GM18870 (cell line): ENCODE results near the gene RAB4A.
A peak's percentile ranks its signal among the peaks of the same experiment; 100 is the strongest.
"Not testable (repeated sequence)": the region's sequence is repeated elsewhere in the genome, so short reads cannot be mapped to it uniquely, and the experiment has no call there.

Experiments used
- ATAC-seq: cut with Tn5 transposase; IDR thresholded peaks from one replicate; pipeline ENCODE4 v1.9.1; 2021; ENCODE audit warnings: moderate library complexity; ENCODE audit not compliant: unreplicated experiment

RAB4A gene

DNA sequence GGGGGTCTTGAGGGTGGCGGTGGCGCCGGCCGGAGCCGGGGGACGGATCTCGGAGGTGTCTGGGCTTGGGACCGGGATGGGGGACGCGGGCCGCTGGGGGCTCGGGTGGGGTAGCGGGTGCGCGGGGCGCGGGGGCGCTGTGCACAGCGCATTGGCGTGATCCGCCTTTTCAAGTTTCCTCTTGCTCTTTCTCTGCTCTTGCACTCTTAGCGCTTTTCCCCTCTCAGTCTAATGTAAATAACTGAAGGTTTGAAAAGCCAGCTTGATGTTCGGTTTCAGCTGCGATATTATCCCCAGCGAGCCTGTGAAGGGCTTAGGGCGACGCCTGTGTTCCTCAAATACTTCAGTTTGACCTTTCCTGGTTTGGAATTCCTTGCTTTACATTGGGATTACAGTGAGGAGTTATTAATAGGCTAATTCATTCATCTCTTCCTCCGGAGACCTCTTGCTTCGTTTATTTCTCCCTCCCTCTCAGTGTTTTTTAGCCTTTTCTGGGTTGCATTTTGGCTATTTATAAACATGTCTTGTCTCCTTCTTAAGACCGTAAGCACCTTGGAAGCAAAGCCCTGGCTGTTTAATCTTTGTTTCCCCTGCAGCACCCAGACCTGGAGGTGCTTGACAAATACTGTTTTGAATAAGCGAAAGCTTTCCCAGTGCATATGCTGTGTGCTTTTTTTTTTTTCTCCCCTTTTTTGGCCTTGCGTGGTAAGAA lies 693 bp downstream of the RAB4A start:
- peak; percentile 30 for ATAC-seq

DNA sequence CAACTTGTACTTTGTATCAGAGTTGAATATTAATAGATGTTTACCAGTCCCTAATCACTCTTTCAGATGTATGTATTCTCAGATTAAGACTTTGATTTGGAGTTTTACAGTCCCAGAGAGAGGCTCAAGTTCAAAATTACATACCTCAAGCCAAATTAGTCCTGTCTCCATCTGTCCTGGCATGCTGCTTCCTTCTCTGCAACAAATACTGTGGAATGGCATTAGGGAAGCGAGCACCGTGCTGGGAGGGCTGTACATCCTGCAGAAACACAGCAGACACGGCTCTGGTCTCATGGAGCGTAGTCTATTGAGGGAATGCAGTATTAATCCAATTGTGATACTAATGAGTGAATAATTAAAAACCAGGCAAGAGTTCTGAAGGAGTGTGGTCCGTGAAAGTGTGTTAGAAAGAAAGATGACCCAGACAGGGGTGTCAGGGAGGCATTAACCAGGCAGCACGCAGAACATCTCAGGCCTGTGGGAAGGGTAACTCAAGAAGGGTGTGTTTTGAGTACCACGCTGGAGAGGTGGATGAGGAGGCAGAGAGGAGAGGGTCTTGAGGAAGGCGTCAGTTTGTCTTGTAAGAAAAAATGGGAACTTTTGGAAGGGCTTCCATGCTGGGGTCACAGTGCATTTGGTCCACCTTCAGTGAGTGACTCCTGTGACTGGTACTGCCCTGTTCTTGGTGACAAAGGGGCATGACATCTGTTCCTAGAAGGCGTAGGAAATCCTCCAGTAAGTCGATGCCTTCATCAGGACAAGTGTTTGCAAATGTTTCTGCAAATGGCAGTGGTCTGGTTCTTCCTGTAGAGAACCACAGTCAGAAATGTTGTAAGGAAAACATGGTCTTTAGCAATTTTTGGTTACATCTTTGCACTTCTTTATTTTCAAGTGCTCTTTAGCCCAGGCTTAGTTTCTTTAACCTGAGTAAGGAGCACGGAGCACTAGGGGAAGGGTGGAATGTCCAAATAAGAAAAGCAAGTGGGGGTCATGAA lies 1.6 kb downstream of the RAB4A start:
- no peak for ATAC-seq

DNA sequence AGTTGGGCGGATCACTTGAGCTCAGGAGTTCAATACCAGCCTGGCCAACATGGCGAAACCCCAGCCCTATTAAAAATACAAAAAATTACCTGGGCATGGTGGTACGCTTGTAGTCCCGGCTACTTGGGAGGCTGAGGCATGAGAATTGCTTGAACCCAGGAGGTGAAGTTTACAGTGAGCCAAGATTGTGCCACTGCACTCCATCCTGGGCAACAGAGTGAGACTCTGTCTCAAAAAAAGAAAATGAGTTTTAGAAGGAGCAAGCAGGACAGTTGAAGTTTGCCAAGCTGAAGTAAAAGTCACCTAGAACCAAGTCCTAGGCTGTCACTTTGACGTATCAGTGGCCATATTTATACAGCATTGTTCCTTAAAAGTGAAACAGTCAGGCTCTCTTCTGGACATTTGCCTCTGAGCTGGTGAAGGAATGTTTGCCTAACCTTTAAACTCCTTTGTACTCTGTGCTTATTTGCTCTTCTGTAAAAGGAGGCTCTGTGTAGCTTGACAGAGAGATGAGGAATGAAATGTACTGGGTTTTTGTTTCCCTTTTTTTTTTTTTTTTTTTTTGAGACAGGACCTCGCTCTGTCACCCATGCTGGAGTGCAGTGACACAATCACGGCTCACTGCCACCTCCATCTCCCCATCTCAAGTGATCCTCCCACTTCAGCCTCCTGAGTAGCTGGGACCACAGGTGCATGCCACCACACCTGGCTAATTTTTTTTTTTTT lies 2.8 kb downstream of the RAB4A start:
- ATAC-seq: no peak

DNA sequence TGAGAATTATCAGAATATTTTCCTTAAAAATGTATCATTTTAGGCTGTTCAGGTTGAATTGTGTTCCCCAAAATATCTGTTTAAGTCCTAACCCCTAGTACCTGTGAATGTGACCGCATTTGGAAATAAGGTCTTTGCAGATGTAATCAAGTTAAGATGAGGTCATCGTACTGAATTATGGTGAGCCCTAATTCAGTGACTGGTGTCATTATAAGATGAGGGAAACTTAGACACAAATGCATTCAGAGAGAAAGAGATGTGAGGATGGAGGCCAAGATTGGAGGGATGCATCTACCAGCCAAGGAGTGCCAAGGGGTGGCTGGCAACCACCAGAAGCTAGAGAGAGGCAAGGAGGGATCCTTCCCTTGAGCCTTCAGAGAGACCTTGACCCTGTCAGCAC lies 4.1 kb downstream of the RAB4A start:
- no peak for ATAC-seq

DNA sequence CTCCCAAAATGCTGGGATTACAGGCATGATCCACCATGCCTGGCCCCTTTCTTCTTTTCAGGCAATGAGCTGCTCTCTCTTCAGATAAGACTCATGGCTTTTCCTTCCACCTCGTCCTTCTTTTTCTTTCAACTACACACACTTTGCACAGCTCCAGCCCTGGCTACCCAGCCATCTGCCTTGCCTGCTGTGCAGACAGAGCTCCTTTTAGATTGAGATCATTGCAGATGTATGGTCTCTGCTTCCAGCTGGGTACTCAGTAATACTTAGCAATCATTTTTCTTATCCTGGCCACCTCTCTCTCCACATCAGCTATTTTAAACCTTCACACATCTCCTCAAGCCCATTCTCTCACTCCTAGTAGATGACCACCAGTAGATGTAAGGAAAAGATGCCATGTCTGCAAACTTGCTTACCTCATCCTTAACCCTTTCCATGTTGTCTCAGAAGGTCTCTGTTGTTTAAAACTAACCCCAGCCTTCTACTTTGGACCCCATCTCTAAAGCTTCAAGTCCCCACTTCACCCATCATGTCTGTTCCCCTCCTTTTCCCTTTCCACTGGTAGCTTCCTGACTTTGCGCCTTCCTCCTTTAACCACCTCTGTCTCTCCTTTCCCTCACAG lies 7.3 kb downstream of the RAB4A start:
- ATAC-seq: no peak

DNA sequence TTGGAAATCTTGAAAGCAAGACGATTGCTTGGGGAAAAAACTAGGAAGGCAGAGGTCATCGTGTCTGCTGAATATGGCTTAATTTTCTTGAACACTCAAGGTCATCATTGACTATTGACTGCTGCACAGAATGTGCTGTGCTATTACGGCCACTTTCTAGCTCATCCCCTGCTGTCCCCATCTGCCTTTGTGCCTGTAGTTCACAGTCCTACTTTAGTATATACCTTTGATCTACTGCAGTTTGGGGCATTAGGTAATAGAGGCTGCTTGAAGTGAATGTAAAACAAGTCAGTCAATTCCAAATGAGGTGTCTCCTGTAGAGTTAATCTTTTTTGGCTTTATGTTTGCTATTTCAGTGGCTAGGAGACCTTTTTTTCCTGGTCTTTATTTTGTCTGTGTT lies 8.3 kb downstream of the RAB4A start:
- no peak for ATAC-seq

DNA sequence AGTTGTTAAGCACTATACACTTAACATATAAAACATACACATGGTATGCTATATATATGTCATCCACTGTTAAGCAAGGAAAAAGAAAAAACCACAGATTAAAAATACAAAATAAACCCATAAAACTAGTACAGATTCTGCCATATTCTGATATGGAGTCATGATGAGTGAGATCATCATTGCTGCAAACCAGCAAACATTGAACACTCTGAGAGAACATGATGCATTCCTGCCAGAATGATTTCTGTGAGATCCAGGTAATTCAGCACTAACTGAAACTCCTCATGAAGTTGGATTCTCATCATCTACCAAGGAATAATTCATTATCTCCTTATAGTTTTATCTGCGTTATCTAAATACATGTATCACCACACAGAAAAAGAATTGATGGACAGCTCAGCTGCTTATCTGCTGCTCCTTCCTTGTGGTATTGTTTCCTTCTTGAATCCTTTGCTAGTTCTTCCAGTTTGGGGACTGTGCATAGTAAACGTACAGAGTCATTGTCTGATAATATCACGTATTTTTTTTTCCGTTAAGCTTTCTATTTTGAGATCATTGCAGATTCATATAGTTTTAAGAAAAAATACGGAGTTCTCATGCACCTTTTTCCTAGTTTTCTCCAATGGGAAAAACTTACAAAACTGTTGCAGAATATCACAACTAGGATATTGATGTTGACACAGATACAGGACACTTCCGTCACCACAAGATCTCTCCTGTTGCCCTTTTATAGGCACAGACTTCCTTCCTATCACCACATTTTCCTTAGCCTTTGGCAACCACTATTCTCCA lies 9.3 kb downstream of the RAB4A start:
- no peak for ATAC-seq

DNA sequence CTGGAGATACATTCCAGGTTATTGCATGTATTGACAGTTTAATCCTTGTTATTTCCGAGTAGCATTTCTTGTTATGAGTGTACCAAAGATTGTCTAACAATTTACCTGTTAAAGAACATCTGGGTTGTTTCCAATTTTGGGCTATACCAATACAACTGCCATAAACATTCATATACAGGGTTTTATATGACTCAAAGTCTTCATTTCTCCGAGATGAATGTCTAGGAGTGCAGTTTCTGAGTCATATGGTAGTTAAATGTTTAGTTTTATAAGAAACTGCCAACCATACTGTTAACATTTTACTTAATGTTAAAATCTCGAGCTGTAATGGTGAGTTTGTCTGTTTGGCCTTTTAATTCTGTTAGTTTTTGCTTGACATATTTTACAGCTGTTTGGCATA lies 10.0 kb downstream of the RAB4A start:
- no peak for ATAC-seq

DNA sequence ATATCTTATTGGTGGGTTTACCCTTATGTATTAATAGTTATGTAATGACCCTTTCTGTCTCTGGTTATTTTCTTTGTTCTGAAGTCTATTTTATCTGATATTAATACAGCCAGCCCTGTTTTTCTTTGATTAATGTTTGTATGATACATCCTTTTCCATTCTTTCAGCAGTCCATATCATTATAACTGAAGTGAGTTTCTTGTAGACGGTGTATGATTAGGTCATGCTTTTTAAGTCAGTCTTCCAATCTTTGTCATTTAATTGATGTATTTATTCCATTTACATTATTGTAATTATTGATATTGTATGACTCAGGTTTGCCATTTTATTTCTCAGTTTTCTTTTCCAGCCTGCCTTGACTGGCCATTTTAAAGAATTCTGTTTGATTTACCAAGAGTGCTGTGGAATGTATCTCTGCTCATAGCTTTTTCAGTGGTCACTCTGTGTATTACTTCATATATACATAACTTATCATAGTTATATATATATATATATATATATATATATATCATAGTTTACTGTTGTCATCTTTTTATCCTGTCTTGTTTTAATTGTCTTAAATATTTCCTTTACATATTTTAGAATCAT lies 10.5 kb downstream of the RAB4A start:
- no peak for ATAC-seq

DNA sequence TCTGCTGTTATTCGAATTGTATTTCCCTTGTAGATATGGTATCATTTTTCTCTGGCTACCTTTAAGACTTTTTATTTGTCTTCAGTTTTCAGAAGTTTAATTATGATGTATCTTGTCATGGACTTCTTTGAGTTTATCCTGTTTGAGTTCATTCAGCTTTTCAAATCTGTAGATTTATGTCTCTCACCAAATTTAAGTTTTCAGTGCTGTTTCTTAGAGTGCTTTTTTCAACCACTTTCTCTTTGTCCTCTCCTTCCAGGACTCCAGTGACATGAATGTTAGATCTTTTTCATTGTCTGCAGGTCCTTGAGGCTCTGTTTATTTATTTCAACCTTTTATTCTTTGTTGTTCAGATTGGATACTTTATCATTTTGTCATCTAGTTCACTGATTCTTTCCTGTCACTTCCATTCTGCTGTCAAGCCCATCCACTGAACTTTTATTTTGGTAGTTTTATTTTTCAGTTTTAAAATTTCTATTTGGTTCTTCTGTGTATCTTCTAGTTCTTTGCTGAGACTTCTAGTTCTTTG lies 11.4 kb downstream of the RAB4A start:
- ATAC-seq: no peak

DNA sequence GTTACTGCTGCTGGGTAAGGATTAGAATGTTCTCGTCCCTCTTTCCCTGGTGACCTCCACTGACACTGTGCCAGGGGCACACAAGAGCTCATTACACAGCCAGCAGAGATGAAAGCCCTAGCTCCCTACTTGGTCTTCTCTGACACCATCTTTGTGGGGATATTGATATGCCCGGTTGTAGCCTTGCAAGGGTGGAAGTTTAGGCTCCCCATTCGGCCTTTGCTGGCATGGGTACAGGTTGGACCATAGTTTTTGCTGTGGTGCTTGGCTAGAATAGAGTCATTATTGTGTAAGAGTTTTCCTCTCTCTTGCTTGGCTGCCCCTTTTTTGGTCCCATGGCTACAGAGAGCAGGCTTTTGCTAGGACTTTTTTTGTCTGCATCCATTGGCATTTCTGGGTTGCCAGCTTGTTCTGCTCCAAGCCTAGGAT lies 12.3 kb downstream of the RAB4A start:
- ATAC-seq: no peak

DNA sequence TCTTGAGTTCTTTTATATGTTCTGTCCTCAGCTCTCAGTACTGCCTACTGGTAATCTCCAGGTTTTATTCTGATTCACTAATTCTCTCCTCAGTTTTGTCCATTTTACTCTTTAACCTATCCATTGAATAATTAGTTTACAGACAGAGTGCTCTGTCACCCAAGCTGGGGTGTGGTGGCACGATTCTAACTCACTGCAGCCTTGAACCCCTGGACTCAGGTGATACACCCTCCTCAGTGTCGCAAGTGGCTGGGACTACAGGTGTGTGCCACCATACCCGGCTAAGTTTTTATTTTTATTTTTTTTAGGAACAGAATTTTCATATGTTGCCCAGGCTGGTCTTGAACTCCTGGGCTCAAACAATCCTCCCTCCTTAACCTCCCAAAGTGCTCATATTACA lies 14.0 kb downstream of the RAB4A start:
- ATAC-seq: no peak

DNA sequence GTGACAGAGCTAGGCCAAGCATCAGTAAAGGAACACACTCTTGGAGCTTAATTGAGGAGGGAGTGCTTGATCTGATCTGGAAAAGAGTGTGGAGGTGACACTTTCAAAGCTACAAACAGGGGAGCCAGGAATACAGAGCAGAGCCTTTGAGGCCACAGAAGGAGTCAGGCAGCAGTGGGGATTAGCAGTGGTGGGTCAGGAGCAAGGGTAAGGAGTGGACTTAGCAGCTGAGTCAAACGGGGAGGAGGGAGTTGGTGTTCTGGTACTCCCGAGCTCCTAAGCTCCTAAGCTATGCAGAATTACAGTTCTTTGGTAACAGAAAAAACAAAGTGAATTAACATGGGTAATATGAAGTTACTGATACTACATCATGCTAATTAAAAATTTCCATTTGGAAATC lies 14.5 kb downstream of the RAB4A start:
- ATAC-seq: no peak

DNA sequence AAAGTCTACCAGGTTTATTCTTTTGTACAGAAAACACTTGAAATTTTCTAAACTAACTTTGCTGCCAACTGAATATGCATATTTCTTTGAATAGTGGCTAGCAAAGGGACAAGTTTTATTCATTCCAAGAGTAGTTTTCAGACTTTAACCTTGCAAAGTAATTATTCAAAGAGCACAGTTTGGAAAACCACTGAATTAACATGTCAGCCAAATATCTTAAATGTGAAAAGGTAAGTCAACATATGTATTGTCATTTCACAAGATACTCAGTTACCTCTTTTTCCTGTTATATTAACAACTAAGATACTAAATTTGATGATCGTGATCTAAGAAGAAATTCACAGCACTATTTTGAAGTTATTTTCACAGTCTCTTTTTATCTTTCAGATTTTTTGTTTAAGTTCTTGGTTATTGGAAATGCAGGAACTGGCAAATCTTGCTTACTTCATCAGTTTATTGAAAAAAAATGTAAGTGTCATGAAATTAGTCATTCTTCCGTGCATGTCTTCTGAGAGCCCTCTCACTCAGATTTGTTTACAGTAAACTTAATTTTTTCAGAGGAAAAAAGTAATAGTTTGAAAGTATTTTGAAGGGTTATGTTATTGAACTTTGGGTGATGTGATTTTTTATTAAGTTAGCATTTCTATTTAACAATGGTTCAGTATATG lies 15.3 kb downstream of the RAB4A start:
- no peak for ATAC-seq

DNA sequence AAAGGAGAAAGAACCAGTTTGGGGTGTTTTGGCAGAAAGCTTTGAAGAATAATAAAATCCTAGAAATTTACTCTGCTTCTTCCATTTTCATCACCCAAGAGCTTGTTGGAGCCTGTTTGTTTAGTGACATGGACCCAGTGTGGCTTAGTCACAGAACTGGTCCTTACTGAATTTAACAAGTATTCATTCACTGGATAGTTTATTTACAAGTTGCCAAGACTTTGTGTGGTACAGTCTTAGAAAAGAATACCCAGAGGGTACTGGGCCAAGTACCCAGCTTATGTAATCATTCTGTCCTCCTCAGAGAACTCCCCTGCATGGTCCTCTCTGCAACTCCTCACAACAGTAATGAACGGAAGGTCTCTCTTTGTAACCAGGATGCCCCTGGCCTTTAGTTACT lies 16.4 kb downstream of the RAB4A start:
- ATAC-seq: no peak

DNA sequence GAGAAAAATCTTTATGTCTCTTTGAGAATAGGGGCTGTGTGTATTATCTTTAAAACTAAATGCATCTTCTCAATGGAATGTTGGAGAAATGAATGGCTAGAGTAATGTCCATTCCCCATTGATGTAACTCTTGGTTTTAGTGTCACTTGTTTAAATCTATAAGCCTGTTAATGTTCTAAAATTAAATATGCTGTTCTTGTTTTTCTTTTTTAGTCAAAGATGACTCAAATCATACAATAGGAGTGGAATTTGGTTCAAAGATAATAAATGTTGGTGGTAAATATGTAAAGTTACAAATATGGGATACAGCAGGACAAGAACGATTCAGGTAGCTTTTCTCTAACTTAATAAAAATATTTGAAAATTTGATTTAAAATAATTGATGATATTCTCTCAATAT lies 17.6 kb downstream of the RAB4A start:
- no peak for ATAC-seq

DNA sequence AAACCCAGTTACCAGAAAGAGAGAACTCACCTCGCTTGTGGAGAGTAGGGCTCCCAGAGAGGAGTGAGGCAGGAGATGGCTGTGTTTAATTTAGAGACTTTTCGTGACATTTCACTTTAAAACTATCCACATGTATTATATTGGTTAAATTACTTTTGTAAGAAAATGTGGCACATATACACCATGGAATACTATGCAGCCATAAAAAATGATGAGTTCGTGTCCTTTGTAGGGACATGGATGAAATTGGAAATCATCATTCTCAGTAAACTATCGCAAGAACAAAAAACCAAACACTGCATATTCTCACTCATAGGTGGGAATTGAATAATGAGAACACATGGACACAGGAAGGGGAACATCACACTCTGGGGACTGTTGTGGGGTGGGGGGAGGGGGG lies 20.8 kb downstream of the RAB4A start:
- ATAC-seq: not testable (repeated sequence)

DNA sequence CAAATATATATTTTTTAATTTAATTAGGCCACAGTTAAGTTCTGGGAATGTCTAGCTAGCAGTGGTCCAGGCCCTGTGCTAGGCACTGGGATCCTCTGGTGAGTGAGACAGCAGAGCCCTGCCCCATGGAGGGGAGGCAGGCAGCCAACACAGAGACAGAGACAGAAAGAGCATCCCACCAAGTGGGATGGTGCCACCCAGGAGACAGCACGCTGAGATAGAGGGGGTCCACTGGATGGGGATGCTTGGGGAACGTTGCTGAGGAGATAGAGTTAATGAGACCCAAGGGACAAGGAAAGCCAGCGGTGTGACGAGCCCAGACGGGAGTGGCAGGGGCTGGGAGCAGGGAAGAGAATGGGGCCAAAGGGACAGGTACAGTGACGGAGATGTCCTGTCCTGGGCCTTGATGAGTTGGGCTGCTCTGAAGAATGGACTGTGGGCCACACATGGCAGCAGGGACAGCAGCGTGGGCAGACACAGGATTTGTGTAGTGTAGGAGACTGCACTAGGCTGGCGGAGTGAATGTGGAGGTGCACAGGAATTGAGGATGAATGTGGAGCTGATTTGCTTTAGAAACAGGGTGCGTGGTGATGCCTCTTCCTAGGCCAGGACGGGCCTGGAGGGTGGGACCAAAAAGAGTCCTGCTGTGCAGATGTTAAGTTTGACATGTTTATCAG lies 22.8 kb downstream of the RAB4A start:
- no peak for ATAC-seq

DNA sequence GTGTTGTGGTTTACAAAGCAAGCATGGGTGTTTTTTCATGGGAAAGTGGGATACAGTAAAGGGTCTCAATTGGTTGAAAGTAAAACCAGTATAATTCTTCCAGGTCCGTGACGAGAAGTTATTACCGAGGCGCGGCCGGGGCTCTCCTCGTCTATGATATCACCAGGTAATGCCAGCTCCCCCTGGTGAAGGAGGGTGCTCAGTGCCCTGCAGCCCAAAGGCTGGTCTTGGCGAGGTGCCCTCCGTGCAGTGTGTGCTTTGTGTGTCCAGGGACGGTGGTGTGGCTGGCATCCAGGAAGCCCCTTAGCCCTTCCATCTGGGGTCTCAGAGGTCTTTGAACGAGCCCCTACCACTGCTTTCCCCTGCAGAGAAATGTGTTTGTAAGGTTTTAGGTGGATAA lies 24.8 kb downstream of the RAB4A start:
- ATAC-seq: no peak
